Fibroblast of lung (primary cell): ENCODE data around the gene PPP2R5C.

Experiments
- EZH2 ChIP-seq: IDR thresholded peaks from 2 replicates; pipeline ENCODE4 v1.5.1; 2012; ENCODE audit warnings: low read length, control low read depth, mild to moderate bottlenecking; ENCODE audit errors: missing control alignments
- TF ChIP-seq, protein P1 (sequence below), 2 donors: IDR thresholded peaks in 1 of 2; conservative IDR thresholded peaks in 1 of 2; 1 replicate in 1 of 2; 2 replicates in 1 of 2; pipeline ENCODE4 v1.5.1; 2011 to 2012; ENCODE audit warnings: low read length in 2 of 2, control low read depth in 1 of 2, inconsistent platforms in 1 of 2, low read depth in 1 of 2, mild to moderate bottlenecking in 1 of 2

DNA sequence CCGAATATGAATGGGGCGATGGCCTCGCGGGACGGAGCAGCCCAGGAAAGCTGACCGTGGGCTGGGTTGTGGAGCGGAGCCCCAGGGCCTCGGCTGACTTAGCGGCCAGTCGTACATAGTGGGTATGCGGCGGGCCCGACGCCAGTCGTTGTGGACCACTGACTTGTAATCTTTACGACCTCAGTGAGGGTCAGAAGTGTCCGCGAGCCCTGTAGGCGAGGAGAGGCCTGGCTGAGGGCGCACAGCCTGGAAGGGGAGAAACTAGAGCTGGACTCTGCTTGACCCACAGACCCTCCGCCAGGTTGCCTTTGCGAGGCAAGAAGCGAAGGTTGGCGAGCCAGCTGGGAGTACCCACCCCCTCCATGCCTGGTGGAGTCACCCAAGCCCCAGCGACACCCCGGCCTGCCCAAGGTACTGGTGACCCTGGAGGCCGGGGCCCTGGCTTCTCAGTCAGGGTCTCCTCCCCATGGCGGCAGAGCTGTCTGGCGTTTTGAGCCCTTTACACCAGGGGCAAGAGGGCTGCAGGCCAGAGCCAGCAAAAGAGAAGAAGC lies 187.2 kb downstream of the PPP2R5C start:
- TF ChIP-seq, protein P1, sequence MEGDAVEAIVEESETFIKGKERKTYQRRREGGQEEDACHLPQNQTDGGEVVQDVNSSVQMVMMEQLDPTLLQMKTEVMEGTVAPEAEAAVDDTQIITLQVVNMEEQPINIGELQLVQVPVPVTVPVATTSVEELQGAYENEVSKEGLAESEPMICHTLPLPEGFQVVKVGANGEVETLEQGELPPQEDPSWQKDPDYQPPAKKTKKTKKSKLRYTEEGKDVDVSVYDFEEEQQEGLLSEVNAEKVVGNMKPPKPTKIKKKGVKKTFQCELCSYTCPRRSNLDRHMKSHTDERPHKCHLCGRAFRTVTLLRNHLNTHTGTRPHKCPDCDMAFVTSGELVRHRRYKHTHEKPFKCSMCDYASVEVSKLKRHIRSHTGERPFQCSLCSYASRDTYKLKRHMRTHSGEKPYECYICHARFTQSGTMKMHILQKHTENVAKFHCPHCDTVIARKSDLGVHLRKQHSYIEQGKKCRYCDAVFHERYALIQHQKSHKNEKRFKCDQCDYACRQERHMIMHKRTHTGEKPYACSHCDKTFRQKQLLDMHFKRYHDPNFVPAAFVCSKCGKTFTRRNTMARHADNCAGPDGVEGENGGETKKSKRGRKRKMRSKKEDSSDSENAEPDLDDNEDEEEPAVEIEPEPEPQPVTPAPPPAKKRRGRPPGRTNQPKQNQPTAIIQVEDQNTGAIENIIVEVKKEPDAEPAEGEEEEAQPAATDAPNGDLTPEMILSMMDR (conservative IDR thresholded peaks at IDR 0.05 in 1 of 2, IDR thresholded peaks at IDR 0.05 in 1 of 2; ENCODE audit: low read depth in 1 of 2, low read length in 2 of 2), result no peak
- TF ChIP-seq EZH2, result no peak
